Measurements from ENCODE around the gene EN1.

DNA sequence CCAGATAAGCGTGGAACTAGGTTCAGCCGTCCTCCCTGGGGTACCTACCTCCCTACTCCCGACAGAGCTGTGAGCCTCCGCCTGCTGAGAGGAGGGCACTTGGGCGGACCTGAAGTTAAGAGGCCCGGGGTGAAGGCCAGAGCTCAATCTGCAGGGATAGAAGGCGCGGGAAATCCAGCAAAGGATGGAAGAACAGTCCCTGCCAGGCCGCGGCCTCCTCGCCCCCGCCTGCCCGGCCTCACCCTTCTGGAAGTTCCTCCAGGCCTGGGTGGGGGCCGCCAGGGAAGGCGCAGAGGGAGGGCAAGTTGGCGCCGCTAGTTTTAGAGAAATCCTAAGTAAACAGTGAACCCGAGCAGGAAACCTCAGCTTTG, 13.0 kb downstream of the EN1 start:
- TF ChIP-seq CTCF (conservative IDR thresholded peaks at IDR 0.05) (no peak), EZH2 (IDR thresholded peaks at IDR 0.05; ENCODE audit: low read depth) (no peak)

Data from PC-9 (cell line).